Right lobe of liver (tissue), 4 donors: ENCODE data around the gene MICALL1.

ENCODE experiments used
- CTCF ChIP-seq, 4 donors: fragments of 200-600 bp in 3 of 4; fragments of 450-650 bp in 1 of 4; IDR thresholded peaks; one replicate each; pipeline versions ENCODE4 v1.5.1 to v1.8.0; 2016 to 2022; ENCODE audit warnings: antibody characterized with exemption in 4 of 4, mild to moderate bottlenecking in 2 of 4
- POLR2A ChIP-seq: fragments of 450-650 bp; IDR thresholded peaks from one replicate; pipeline ENCODE4 v1.6.1; 2017; ENCODE audit warnings: antibody characterized with exemption, mild to moderate bottlenecking
- donor health status: DM: no; HTN: no; CAD: no.
- donor health status: DM: no; HTN: no; CAD: no.
- donor health status: DM: no; HTN: yes; CAD: no.

- TF ChIP-seq POLR2A, result no peak
- peak; percentile 28 to 46 (median 36) for TF ChIP-seq CTCF (IDR thresholded peaks at IDR 0.05)
Measured at GRCh38 chr22:37887584-37888378, 18.3 kb upstream of the MICALL1 start.
